ENCODE results near the gene BBS4. TPM values are rescaled to one million over a fixed set of nuclear protein-coding genes. Genes with fewer than 3 reads are reported as not detected.
"Not testable (repeated sequence)": the region's sequence is repeated elsewhere in the genome, so short reads cannot be mapped to it uniquely, and the experiment has no call there.

The BBS4 gene
- total RNA-seq, 1 donor from 2014 or later, result 18.5 TPM

DNA sequence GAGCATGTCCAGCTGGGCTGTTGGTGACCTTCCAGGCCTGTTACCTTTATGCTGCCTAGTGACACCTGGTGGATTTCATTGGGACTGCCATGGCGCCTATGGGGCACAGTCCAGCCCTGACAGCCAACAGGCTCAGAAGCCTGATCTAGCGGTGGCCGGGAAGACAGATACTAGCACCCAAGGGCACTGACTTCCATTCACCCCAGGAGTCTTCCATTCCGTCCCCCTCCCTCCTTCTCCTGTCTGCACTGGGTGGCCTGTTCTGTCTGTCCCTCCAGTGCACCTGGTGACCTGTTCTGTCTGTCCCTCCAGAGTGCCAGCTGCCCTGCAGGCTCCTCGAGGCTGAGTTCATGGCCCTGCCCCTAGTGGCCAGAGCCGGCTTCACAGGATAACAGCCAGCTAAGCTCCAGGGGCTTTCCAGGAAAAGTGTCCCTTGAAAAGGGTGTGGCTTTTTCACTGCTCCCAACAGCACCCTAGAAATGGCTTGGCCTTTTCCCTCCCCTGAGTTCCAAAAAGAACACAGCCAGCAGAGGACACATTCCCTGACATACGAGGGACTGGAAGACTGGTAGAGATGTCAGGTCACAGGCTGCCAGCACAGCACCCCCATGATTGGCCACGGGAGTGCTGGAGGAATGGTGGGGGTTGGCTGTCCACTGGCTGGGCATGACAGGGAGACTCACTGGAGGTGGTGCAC, 15.2 kb upstream of the BBS4 start:
- DNase-seq (peak; percentile 89), ATAC-seq (peak; percentile 98 to 99)
- H3K27ac ChIP-seq; H3K4me1 ChIP-seq; H3K9me3 ChIP-seq; H3K36me3 ChIP-seq; intact Hi-C loops (cut with DNase I); H3K27me3 ChIP-seq (ENCODE audit: low read depth): not testable (repeated sequence)
- peak; percentile 66 for TF ChIP-seq CTCF (IDR thresholded peaks at IDR 0.05)
- peak overlapping the region; percentile 30 for H3K4me3 ChIP-seq

- no peaks in the 10 kb centered on the region for H3K36me3 ChIP-seq
- H3K4me1 ChIP-seq, result peaks cover 4% of the 10 kb centered on the region
- no peak for ATAC-seq
- no peak for TF ChIP-seq CTCF (IDR thresholded peaks at IDR 0.05)
- no peaks in the 10 kb centered on the region for H3K9me3 ChIP-seq
- intact Hi-C loops (cut with DNase I), result no loop called here
- H3K4me3 ChIP-seq, result no peak overlapping the region
- H3K27ac ChIP-seq, result no peak overlapping the region
- no peak for DNase-seq
- peaks cover 7% of the 10 kb centered on the region for H3K27me3 ChIP-seq (ENCODE audit: low read depth)
Observed at GRCh38 chr15:72671525-72671924, 14.5 kb upstream of the BBS4 start.

DNA sequence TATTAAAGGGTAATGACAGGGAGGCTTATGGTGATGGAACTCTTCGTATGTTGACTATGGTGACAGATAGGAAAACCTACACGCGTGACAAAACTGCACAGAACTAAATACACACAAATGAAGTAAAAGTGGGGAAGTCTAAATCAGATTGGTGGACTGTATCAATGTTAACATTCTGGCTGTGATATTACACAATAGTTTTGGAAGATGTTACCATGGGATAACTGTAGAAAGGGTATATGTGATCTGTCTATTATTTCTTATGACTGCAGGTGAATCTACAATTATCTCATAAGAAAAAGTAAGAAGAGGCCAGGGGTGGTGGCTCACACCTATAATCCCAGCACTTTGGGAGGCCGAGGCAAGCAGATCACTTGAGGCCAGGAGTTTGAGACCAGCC, 9.2 kb upstream of the BBS4 start:
- peaks cover 23% of the 10 kb centered on the region for H3K27me3 ChIP-seq (ENCODE audit: low read depth)
- intact Hi-C loops (cut with DNase I), result no loop called here
- no peaks in the 10 kb centered on the region for H3K4me1 ChIP-seq
- H3K4me3 ChIP-seq, result no peak overlapping the region
- no peak for ATAC-seq
- no peak overlapping the region for H3K27ac ChIP-seq
- no peak for DNase-seq
- no peaks in the 10 kb centered on the region for H3K9me3 ChIP-seq
- no peak for TF ChIP-seq CTCF (IDR thresholded peaks at IDR 0.05)
- no peaks in the 10 kb centered on the region for H3K36me3 ChIP-seq

- intact Hi-C loops (cut with DNase I), result no loop called here
- H3K4me1 ChIP-seq, result peaks cover 7% of the 10 kb centered on the region
- no peak for TF ChIP-seq CTCF (IDR thresholded peaks at IDR 0.05)
- H3K36me3 ChIP-seq, result no peaks in the 10 kb centered on the region
- ATAC-seq (no peak), DNase-seq (no peak)
- H3K27me3 ChIP-seq (ENCODE audit: low read depth), result peaks cover 18% of the 10 kb centered on the region
- H3K4me3 ChIP-seq, result no peak overlapping the region
- H3K9me3 ChIP-seq, result no peaks in the 10 kb centered on the region
- H3K27ac ChIP-seq, result no peak overlapping the region
Observed at GRCh38 chr15:72680931-72681330, 5.1 kb upstream of the BBS4 start.

DNA sequence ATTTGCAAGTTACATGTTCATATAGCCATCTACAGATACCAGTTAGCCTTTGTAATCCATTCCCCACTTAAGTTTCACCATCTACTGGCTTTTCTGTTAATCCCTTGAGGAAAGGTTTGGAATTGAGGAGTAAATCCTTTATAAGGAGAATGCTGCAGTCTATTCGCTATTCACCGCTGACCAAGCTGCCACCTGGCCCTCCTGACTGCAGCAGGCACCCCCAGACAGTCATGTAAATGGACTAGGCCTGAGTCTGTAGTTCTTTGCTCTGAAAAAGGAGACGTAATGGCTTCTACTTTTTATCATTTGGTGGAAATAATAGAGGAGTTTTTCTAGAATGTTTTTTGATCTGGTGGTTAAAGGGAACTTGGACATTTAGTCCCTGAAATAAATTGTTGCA, 3.2 kb upstream of the BBS4 start:
- intact Hi-C loops (cut with DNase I), result no loop called here
- TF ChIP-seq CTCF (IDR thresholded peaks at IDR 0.05), result no peak
- H3K4me1 ChIP-seq, result peaks cover 21% of the 10 kb centered on the region

More for the DNA sequence above, 3.2 kb upstream of the BBS4 start:
- Histone ChIP-seq H3K9me3 (no peaks in the 10 kb centered on the region), H3K27ac (no peak overlapping the region), H3K4me3 (no peak overlapping the region), H3K27me3 (ENCODE audit: low read depth) (peaks cover 6% of the 10 kb centered on the region), H3K36me3 (no peaks in the 10 kb centered on the region)
- ATAC-seq (no peak), DNase-seq (no peak)
